ENCODE data around the gene MPPED1.

GRCh38 chr22:43412808-43413795 is 1.3 kb downstream of the MPPED1 start:
- TF ChIP-seq CTCF (conservative IDR thresholded peaks at IDR 0.05 in 1 of 2, IDR thresholded peaks at IDR 0.05 in 1 of 2; ENCODE audit: low read depth in 1 of 2, low read length in 2 of 2) = no peak
- no peak for TF ChIP-seq EZH2 (IDR thresholded peaks at IDR 0.05; ENCODE audit: low read length, missing control alignments)
